Activated CD4-positive, alpha-beta T cell treated with anti-CD3 and anti-CD28 coated beads, Interleukin-2, amount 50 U/mL, for 24 hours (primary cell): ENCODE results near the gene THSD1.
A peak's percentile ranks its signal among the peaks of the same experiment; 100 is the strongest.
"Not testable (repeated sequence)": the region's sequence is repeated elsewhere in the genome, so short reads cannot be mapped to it uniquely, and the experiment has no call there.

Experiments
- DNase-seq, 2 donors: peaks; one replicate each; pipeline ENCODE4 v3.0.0-alpha.2; 2020; ENCODE audit warnings: low read depth in 1 of 2, low spot score in 1 of 2

The THSD1 gene

GRCh38 chr13:52356327-52356726 lies 49.6 kb downstream of the THSD1 start:
- DNase-seq: no peak

DNA sequence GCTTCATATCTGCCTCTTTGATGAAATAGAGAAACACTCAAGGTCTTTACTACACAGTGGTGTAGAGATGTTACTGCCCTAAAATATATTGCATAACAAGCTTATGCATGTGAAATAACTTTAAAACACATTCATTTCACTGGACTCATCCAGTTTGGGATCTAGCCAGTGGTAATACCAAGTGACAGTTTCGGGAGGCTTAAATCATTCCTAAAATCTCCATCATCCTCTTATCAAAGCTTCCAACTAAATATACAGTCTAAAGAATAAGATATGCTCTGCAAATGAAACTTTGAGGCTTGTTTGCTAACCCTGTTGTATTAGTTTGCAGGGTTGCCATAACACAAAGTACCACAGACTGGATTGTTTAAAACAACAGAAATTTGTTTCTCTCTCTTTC lies 52.8 kb downstream of the THSD1 start:
- no peak for DNase-seq

GRCh38 chr13:52348983-52349780 lies 56.8 kb downstream of the THSD1 start:
- peak in 1 of 2 donors; percentile 20 for DNase-seq

DNA sequence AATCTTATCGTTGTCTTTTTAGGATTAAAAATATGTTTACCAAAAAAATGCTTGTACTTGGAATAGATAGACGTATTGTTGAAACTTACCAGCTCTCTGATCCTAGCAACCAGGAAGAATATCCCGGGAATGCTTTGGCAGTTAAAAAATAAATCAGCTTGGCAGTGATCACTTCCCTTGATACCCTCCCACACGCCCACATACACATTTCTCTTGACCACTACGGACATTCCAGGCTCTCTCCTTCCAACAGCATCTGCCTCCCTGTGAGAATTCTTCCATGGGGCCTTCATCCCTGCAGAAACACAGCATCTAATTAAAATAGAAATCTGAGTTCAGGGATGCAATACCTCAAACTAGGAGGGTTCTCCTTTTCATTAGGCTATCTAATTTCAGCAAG lies 57.9 kb downstream of the THSD1 start:
- DNase-seq: no peak

DNA sequence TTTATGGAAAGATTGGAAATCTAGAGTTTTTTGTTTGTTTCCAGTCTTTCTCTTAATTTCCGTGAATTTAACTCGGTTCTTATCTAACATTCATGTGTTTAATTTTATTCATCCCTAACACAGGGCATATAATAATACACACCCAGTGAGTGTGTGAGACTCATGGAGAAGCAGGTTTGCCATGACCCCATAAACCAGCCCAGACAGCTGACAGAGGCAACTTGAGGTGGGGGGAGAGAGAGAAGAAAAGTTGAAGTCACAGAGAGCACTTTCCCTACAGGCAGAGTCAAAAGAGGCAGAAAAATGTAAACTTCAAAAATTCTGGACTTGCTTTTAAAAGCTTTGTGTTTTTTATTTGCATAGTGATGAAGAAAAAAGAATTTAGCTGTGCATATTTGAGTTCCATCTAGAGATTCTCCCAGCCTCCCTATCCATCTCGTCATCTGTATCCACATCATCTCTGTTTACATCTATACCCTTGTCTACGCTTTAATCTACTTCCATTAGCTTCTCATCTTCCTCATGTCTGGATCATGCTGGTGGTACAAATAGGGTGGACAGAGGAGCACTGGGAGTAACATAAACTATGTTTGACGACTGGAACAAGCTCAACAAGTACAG lies 60.2 kb downstream of the THSD1 start:
- DNase-seq: no peak

- DNase-seq: no peak
These were observed 60.9 kb downstream of the THSD1 start for GRCh38 chr13:52345048-52345447.

GRCh38 chr13:52344108-52344507 lies 61.9 kb downstream of the THSD1 start:
- DNase-seq: no peak

- not testable (repeated sequence) for DNase-seq
These were observed 63.8 kb downstream of the THSD1 start for GRCh38 chr13:52342203-52342602.

GRCh38 chr13:52337828-52338455 lies 68.0 kb downstream of the THSD1 start:
- not testable (repeated sequence) for DNase-seq

DNA sequence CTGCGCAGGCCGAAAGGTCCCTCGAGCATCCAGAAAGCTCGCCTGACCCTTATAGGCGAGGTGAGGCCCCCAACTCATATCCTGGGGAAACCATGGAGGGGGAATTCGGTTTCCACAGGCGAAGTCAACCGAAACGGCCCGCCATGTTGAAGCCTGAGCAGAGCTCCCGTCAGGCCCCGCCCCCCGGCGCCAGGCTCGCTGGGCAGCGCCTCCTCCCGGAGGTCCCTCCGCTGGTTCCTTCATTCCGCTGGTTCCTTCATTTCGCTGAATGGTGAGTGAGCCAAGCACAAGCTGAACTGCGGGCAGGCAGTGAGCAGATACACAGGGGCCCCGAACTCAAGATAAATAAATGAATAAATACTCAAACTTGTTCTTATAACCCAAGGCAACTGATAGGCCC lies 71.9 kb downstream of the THSD1 start:
- DNase-seq: not testable (repeated sequence)

DNA sequence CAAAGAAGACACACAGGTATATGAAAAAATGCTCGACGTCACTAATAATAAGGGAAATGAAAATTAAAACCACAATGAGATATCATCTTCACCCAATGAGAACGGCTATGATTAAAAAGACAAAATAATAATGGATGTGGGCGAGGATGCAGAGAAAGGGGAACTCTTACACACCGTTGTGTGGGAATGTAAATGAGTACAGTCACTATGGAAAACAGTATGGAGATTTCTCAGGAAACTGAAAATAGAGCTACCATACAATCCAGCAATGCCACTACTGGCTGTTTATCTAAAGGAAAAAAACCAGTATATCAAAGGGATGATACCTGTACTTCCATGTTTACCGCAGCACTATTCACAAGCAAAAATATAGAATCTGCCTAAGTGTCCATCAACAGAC lies 74.1 kb downstream of the THSD1 start:
- not testable (repeated sequence) for DNase-seq
